ENCODE results near the gene TMCO1.

DNA sequence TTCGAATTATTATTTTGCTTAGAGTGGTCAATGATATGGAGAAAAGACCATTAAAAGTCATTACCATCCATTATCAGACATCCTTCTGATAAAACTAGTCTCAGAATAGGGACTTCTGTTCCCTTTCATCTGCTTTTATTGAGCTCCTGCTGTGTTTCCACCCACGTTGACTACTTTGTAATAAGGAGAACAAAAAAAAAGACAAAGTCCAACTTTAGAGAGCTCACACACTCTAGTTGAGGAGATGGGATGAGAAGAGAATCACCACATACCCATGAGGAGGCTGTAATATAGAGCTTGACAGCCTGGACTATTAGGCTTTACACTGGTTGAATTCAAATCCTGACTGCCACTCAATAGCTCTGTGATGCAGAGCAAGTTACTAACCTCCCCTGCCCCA, 42.5 kb downstream of the TMCO1 start:
- TF ChIP-seq CTCF (conservative IDR thresholded peaks at IDR 0.05; ENCODE audit: low read depth, low read length) (no peak), EZH2 (IDR thresholded peaks at IDR 0.05; ENCODE audit: borderline replicate concordance, low read depth, low read length, poor library complexity, severe bottlenecking) (no peak)

Data from A673 (cell line).